ENCODE results near the gene SYNPR.

GRCh38 chr3:63631670-63632069, 353.6 kb downstream of the SYNPR start:
- TF ChIP-seq POLR2A (IDR thresholded peaks at IDR 0.05; ENCODE audit: low read depth), result no peak
- TF ChIP-seq POLR2AphosphoS5 (IDR thresholded peaks at IDR 0.05), result no peak
